ENCODE measurements around the gene NKD2.

Gene NKD2

GRCh38 chr5:1042626-1043025, 34.0 kb downstream of the NKD2 start:
- no peak for DNase-seq (ENCODE audit: low read depth in 2 of 2)

GRCh38 chr5:1043327-1043726, 34.7 kb downstream of the NKD2 start:
- DNase-seq (ENCODE audit: low read depth in 2 of 2) = no peak

GRCh38 chr5:1044117-1044516, 35.5 kb downstream of the NKD2 start:
- no peak for DNase-seq (ENCODE audit: low read depth in 2 of 2)

- no peak for DNase-seq (ENCODE audit: low read depth in 2 of 2)
Observed at GRCh38 chr5:1045960-1046560, 37.5 kb downstream of the NKD2 start.

GRCh38 chr5:1047332-1047965, 38.8 kb downstream of the NKD2 start:
- DNase-seq (ENCODE audit: low read depth in 2 of 2) = no peak

- DNase-seq (ENCODE audit: low read depth in 2 of 2) = no peak
Observed at GRCh38 chr5:1048162-1048721, 39.6 kb downstream of the NKD2 start.

- no peak for DNase-seq (ENCODE audit: low read depth in 2 of 2)
Observed at GRCh38 chr5:1048861-1049838, 40.5 kb downstream of the NKD2 start.

GRCh38 chr5:1050423-1051365, 42.1 kb downstream of the NKD2 start:
- no peak for DNase-seq (ENCODE audit: low read depth in 2 of 2)

GRCh38 chr5:1051366-1051720, 42.7 kb downstream of the NKD2 start:
- no peak for DNase-seq (ENCODE audit: low read depth in 2 of 2)

GRCh38 chr5:1052076-1052475, 43.5 kb downstream of the NKD2 start:
- DNase-seq (ENCODE audit: low read depth in 2 of 2) = no peak

- no peak for DNase-seq (ENCODE audit: low read depth in 2 of 2)
Observed at GRCh38 chr5:1052641-1053390, 44.2 kb downstream of the NKD2 start.

GRCh38 chr5:1053391-1054017, 44.9 kb downstream of the NKD2 start:
- no peak for DNase-seq (ENCODE audit: low read depth in 2 of 2)

GRCh38 chr5:1054018-1054798, 45.6 kb downstream of the NKD2 start:
- DNase-seq (ENCODE audit: low read depth in 2 of 2) = no peak

GRCh38 chr5:1054799-1055775, 46.5 kb downstream of the NKD2 start:
- no peak for DNase-seq (ENCODE audit: low read depth in 2 of 2)

GRCh38 chr5:1055896-1056610, 47.5 kb downstream of the NKD2 start:
- no peak for DNase-seq (ENCODE audit: low read depth in 2 of 2)

- no peak for DNase-seq (ENCODE audit: low read depth in 2 of 2)
Observed at GRCh38 chr5:1056611-1057484, 48.2 kb downstream of the NKD2 start.

Measured in stimulated activated CD8-positive, alpha-beta memory T cell treated with anti-CD3 and anti-CD28 coated beads, Interleukin-15, amount 100 ng/mL, for 48 hours (primary cell).